ENCODE results near the gene IER3. TPM values are rescaled to one million over a fixed set of nuclear protein-coding genes. Genes with fewer than 3 reads are reported as not detected.
A peak's percentile ranks its signal among the peaks of the same experiment; 100 is the strongest.
"Not testable (repeated sequence)": the region's sequence is repeated elsewhere in the genome, so short reads cannot be mapped to it uniquely, and the experiment has no call there.

Gene IER3
- polyA plus RNA-seq, 3 donors: 30.6 to 188 (median 53.2) TPM

DNA sequence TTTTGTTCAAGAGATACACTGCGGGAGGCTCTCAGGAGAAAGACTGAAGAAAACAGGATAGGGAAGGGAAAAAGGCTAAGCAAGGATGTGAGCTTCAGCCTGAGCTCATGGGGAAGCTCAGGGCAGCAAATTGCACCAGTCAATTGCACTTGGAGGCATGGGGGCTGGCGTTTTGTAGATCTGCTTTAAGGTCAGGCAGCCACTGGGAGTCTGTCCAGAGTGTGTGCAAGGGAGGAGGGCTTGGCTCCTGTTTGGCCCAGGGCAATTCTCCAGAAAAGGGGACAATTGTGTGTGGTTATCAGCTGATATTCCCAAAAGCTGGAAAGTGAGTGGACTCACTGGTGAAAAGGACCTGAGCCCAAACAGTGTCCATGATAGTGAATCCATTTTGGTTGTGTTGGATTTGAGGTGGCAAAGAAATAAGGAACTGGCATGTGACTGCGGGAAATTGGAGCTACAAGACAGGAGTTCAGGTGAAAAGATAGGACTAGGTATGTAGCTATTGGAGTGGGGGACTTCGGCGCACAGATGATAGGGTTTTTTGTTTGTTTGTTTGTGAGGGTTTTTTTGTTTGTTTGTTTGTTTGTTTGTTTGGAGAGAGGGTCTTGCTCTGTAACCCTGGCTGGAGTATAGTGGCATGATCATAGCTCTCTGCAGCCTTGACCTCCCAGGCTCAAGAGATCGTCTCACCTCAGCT, 22.3 kb upstream of the IER3 start:
- TF ChIP-seq, protein P1, sequence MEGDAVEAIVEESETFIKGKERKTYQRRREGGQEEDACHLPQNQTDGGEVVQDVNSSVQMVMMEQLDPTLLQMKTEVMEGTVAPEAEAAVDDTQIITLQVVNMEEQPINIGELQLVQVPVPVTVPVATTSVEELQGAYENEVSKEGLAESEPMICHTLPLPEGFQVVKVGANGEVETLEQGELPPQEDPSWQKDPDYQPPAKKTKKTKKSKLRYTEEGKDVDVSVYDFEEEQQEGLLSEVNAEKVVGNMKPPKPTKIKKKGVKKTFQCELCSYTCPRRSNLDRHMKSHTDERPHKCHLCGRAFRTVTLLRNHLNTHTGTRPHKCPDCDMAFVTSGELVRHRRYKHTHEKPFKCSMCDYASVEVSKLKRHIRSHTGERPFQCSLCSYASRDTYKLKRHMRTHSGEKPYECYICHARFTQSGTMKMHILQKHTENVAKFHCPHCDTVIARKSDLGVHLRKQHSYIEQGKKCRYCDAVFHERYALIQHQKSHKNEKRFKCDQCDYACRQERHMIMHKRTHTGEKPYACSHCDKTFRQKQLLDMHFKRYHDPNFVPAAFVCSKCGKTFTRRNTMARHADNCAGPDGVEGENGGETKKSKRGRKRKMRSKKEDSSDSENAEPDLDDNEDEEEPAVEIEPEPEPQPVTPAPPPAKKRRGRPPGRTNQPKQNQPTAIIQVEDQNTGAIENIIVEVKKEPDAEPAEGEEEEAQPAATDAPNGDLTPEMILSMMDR (IDR thresholded peaks at IDR 0.05): no peak

DNA sequence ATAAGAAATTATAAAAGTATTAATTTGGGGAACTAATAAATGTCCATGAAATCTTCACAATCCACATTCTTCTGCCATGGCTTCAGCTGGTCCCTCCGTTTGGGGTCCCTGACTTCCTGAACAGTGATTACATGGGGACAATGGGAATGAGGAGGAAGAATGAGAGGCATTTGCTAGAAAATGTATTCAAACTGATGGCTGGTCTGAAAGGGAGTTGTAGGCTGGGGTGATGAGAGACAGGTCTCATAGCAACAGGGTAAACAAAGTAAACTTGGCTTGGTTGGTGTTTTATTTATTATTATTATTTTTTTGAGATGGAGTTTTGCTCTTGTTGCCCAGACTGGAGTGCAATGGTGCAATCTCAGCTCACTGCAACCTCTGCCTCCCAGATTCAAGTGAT, 21.1 kb upstream of the IER3 start:
- DNase-seq; H3K4me3 Mint-ChIP-seq; H3K36me3 ChIP-seq (replicated peaks in 1 of 2; ENCODE audit: control insufficient read depth in 1 of 2, insufficient read depth in 2 of 2, low read length in 2 of 2); H3K27me3 ChIP-seq (ENCODE audit: control insufficient read depth in 2 of 2, insufficient read depth in 2 of 2, low read length in 2 of 2); H3K36me3 Mint-ChIP-seq; H4K20me1 ChIP-seq (ENCODE audit: insufficient read depth, low read length); H2AFZ ChIP-seq (ENCODE audit: insufficient read depth, low read depth, low read length, poor library complexity, severe bottlenecking); H3K4me2 ChIP-seq (replicated peaks; ENCODE audit: extremely low read depth, low read length, poor library complexity, severe bottlenecking); H3K9me3 Mint-ChIP-seq; H3K79me2 ChIP-seq (ENCODE audit: insufficient read depth, low read length); H3K9ac ChIP-seq (ENCODE audit: insufficient read depth, low read length, poor library complexity, severe bottlenecking); H3K9me3 ChIP-seq (replicated peaks in 1 of 2; ENCODE audit: control insufficient read depth in 1 of 2, insufficient read depth in 1 of 2, low read length in 2 of 2); H3K27ac Mint-ChIP-seq; H3K4me3 ChIP-seq (replicated peaks in 1 of 3; ENCODE audit: low read depth in 2 of 3, low read length in 3 of 3); H3K27ac ChIP-seq (ENCODE audit: low read depth in 1 of 2, low read length in 2 of 2): not testable (repeated sequence)
- intact Hi-C loops (cut with micrococcal nuclease): loop anchor here in 1 of 2 donors (10.0 kb wide), 1 partner anchor 109 kb away; no protein-coding TSS in a partner anchor
- H3K4me1 Mint-ChIP-seq: peaks cover 61% of the 10 kb centered on the region
- WGBS (ENCODE audit: insufficient coverage): 100% methylated on average over 1 of the region's 1 CpG
- peaks cover 39 to 47% of the 10 kb centered on the region in 2 donors for H3K4me1 ChIP-seq (ENCODE audit: control insufficient read depth in 1 of 2, insufficient read depth in 2 of 2, low read length in 2 of 2)
- H3K27me3 Mint-ChIP-seq (ENCODE audit: low read depth in 3 of 3): peaks cover 15 to 20% (median 17%) of the 10 kb centered on the region in 3 donors

More for the DNA sequence above, 22.3 kb upstream of the IER3 start:
- H2AFZ ChIP-seq (ENCODE audit: insufficient read depth, low read depth, low read length, poor library complexity, severe bottlenecking): no peak overlapping the region
- peaks cover 60% of the 10 kb centered on the region for H3K4me1 Mint-ChIP-seq
- no peak overlapping the region for H3K4me3 ChIP-seq (replicated peaks in 1 of 3; ENCODE audit: low read depth in 2 of 3, low read length in 3 of 3)
- peak overlapping the region in 2 of 7 donors; percentile 37 to 47 for H3K27ac Mint-ChIP-seq
- no peaks in the 10 kb centered on the region for H3K79me2 ChIP-seq (ENCODE audit: insufficient read depth, low read length)
- 98% methylated on average over 6 of the region's 6 CpGs for WGBS (ENCODE audit: insufficient coverage)
- intact Hi-C loops (cut with micrococcal nuclease): loop anchor here in 1 of 2 donors (10.0 kb wide), 1 partner anchor 108 kb away; no protein-coding TSS in a partner anchor
- H4K20me1 ChIP-seq (ENCODE audit: insufficient read depth, low read length): no peaks in the 10 kb centered on the region
- H3K4me1 ChIP-seq (ENCODE audit: control insufficient read depth in 1 of 2, insufficient read depth in 2 of 2, low read length in 2 of 2): peaks cover 36 to 46% of the 10 kb centered on the region in 2 donors
- H3K36me3 Mint-ChIP-seq: peaks cover 0 to 6% of the 10 kb centered on the region in 2 donors
- no peak overlapping the region for H3K4me2 ChIP-seq (replicated peaks; ENCODE audit: extremely low read depth, low read length, poor library complexity, severe bottlenecking)
- H3K9ac ChIP-seq (ENCODE audit: insufficient read depth, low read length, poor library complexity, severe bottlenecking): no peak overlapping the region
- DNase-seq: no peak
- no peaks in the 10 kb centered on the region for H3K27me3 ChIP-seq (ENCODE audit: control insufficient read depth in 2 of 2, insufficient read depth in 2 of 2, low read length in 2 of 2)
- H3K9me3 Mint-ChIP-seq: peaks cover 0 to 3% (median 0%) of the 10 kb centered on the region in 7 donors
- peaks cover 13 to 19% (median 17%) of the 10 kb centered on the region in 3 donors for H3K27me3 Mint-ChIP-seq (ENCODE audit: low read depth in 3 of 3)
- no peaks in the 10 kb centered on the region for H3K36me3 ChIP-seq (replicated peaks in 1 of 2; ENCODE audit: control insufficient read depth in 1 of 2, insufficient read depth in 2 of 2, low read length in 2 of 2)
- H3K9me3 ChIP-seq (replicated peaks in 1 of 2; ENCODE audit: control insufficient read depth in 1 of 2, insufficient read depth in 1 of 2, low read length in 2 of 2): no peaks in the 10 kb centered on the region
- no peak overlapping the region for H3K27ac ChIP-seq (ENCODE audit: low read depth in 1 of 2, low read length in 2 of 2)
- peak overlapping the region in 1 of 2 donors; percentile 13 for H3K4me3 Mint-ChIP-seq

DNA sequence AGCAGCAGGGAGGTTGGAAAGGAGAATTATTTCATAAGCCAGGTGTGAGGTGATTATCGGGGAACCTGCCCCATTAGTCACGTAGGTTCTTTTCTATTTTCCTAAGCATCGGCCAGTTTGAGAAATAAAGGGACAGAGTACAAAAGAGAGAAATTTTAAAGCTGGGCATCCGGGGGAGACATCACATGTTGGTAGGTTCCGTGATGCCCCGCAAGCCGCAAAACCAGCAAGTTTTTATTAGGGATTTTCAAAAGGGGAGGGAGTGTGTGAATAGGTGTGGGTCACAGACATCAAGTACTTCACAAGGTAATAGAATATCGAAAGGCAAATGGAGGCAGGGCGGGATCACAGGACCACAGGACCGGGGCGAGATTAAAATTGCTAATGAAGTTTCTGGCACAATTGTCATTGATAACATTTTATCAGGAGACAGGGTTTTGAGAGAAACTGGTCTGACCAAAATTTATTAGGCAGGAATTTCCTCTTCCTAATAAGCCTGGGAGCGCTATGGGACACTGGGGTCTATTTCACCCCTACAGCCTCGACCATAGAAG, 20.2 kb upstream of the IER3 start:
- H3K27ac ChIP-seq (ENCODE audit: low read depth in 1 of 2, low read length in 2 of 2); H3K27me3 ChIP-seq (ENCODE audit: control insufficient read depth in 2 of 2, insufficient read depth in 2 of 2, low read length in 2 of 2); H2AFZ ChIP-seq (ENCODE audit: insufficient read depth, low read depth, low read length, poor library complexity, severe bottlenecking); H4K20me1 ChIP-seq (ENCODE audit: insufficient read depth, low read length); H3K9me3 ChIP-seq (replicated peaks in 1 of 2; ENCODE audit: control insufficient read depth in 1 of 2, insufficient read depth in 1 of 2, low read length in 2 of 2); H3K36me3 ChIP-seq (replicated peaks in 1 of 2; ENCODE audit: control insufficient read depth in 1 of 2, insufficient read depth in 2 of 2, low read length in 2 of 2); H3K79me2 ChIP-seq (ENCODE audit: insufficient read depth, low read length); H3K4me3 ChIP-seq (replicated peaks in 1 of 3; ENCODE audit: low read depth in 2 of 3, low read length in 3 of 3); DNase-seq; H3K9me3 Mint-ChIP-seq; H3K4me2 ChIP-seq (replicated peaks; ENCODE audit: extremely low read depth, low read length, poor library complexity, severe bottlenecking); H3K9ac ChIP-seq (ENCODE audit: insufficient read depth, low read length, poor library complexity, severe bottlenecking): not testable (repeated sequence)
- H3K36me3 Mint-ChIP-seq: peaks cover 0 to 11% of the 10 kb centered on the region in 2 donors
- peak overlapping the region in 3 of 7 donors; percentile 8 to 40 (median 33) for H3K27ac Mint-ChIP-seq
- H3K27me3 Mint-ChIP-seq (ENCODE audit: low read depth in 3 of 3): peaks cover 15 to 20% (median 17%) of the 10 kb centered on the region in 3 donors
- peak overlapping the region in 1 of 2 donors; percentile 69 for H3K4me3 Mint-ChIP-seq
- intact Hi-C loops (cut with micrococcal nuclease): loop anchor here in 1 of 2 donors (10.0 kb wide), 1 partner anchor 110 kb away; no protein-coding TSS in a partner anchor
- H3K4me1 Mint-ChIP-seq: peaks cover 61% of the 10 kb centered on the region
- peaks cover 39 to 47% of the 10 kb centered on the region in 2 donors for H3K4me1 ChIP-seq (ENCODE audit: control insufficient read depth in 1 of 2, insufficient read depth in 2 of 2, low read length in 2 of 2)
- WGBS (ENCODE audit: insufficient coverage): 61% methylated on average over 9 of the region's 13 CpGs
